NB4 (cell line): ENCODE results near the gene S100A3.

Source experiments
- MYC ChIP-seq: IDR thresholded peaks from 2 replicates; pipeline ENCODE4 v1.6.1; 2011; ENCODE audit warnings: low read depth, low read length
- POLR2A ChIP-seq: IDR thresholded peaks from 2 replicates; pipeline ENCODE4 v1.6.1; 2011; ENCODE audit warnings: mild to moderate bottlenecking; ENCODE audit not compliant: insufficient read length; ENCODE audit errors: extremely low read depth
- TF ChIP-seq, protein P1 (sequence below): IDR thresholded peaks from one replicate; pipeline ENCODE4 v1.5.1; 2012; ENCODE audit warnings: low read depth, low read length

GRCh38 chr1:153553096-153553495 lies 4.0 kb upstream of the S100A3 start:
- TF ChIP-seq, protein P1, sequence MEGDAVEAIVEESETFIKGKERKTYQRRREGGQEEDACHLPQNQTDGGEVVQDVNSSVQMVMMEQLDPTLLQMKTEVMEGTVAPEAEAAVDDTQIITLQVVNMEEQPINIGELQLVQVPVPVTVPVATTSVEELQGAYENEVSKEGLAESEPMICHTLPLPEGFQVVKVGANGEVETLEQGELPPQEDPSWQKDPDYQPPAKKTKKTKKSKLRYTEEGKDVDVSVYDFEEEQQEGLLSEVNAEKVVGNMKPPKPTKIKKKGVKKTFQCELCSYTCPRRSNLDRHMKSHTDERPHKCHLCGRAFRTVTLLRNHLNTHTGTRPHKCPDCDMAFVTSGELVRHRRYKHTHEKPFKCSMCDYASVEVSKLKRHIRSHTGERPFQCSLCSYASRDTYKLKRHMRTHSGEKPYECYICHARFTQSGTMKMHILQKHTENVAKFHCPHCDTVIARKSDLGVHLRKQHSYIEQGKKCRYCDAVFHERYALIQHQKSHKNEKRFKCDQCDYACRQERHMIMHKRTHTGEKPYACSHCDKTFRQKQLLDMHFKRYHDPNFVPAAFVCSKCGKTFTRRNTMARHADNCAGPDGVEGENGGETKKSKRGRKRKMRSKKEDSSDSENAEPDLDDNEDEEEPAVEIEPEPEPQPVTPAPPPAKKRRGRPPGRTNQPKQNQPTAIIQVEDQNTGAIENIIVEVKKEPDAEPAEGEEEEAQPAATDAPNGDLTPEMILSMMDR, result no peak
- TF ChIP-seq MYC (no peak), POLR2A (no peak)
